ENCODE data around the gene HOXD10.
A peak's percentile ranks its signal among the peaks of the same experiment; 100 is the strongest.

The HOXD10 gene

DNA sequence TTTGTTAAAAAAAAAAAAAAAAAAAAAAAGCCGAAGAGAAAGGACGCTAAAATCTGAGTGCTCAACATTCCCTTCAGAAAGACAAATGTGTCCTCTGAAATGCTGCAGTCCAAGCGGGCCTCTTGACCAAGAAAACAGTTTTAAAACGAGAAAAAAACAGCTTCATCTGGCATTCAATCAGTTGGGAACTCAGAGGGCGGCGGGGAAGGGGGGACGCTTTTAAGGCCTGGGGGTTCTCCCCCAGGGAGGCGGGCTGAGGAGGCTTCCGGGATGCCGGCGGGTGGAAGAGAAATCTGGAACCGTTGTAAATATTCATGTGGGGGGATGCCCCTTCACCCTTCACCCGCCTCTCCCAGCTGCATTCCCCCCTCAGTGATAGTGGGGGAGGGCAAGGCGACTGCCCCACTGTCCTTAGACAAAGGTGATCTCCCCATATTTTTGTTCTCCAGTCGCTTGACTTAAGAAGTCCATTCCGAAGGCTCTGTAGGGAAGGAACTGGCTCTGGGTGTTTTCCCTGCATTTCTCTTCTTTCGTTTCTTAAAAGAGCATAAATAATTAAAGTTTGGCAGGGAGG is 12.7 kb upstream of the HOXD10 start:
- no peak for DNase-seq
- H3K27me3 ChIP-seq (ENCODE audit: insufficient read depth, low read depth, severe bottlenecking) = peaks cover 89% of the 10 kb centered on the region

DNA sequence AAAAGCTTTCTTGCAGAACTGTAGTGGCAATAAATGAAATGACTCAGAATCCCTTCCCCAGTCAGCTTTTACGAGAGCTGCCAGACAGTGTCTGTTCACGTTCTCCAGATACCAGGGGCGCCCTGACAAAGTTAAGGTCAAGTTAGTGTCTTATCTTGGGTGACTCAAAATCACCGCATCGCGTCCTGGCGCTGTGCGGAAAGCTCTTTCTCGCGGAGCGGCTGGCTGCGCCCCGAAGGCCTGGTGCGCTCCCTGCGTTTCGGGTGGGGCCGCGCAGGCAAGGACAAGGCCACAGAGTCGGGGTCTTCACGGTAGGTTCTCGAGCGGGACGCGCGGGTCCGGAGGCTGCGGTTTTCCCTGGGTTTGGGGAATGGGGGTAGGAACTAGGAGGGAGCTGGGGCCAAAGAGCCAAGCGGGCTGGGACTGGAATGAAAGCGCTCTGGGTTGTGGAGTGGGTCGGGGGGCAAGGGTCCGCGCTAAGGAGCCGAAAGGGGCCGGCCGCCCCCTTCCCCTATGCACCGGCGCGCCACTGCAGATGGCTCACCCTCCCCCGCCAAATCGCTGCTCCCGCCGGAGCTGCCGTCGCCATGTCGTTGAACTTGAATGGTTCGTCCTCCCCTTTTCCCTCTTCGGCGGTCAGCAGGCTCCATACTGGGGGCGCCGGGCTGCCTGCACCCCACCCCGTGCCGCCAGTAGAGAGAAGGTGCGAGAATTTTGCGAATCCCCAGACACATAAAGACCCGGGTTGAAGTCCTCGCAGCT is 12.1 kb upstream of the HOXD10 start:
- H3K9me3 ChIP-seq (ENCODE audit: severe bottlenecking) = peaks cover 17% of the 10 kb centered on the region
- 0 out of 2 replicates have a peak overlapping the region, but pooled peaks have one; percentile 3 for H3K4me3 ChIP-seq (ENCODE audit: low read depth, low read length)
- no peaks in the 10 kb centered on the region for H3K36me3 ChIP-seq
- H3K27ac ChIP-seq = no peak overlapping the region
- H3K27me3 ChIP-seq (ENCODE audit: insufficient read depth, low read depth, severe bottlenecking) = peaks cover 89% of the 10 kb centered on the region
- no peak for DNase-seq
- TF ChIP-seq, protein P1, sequence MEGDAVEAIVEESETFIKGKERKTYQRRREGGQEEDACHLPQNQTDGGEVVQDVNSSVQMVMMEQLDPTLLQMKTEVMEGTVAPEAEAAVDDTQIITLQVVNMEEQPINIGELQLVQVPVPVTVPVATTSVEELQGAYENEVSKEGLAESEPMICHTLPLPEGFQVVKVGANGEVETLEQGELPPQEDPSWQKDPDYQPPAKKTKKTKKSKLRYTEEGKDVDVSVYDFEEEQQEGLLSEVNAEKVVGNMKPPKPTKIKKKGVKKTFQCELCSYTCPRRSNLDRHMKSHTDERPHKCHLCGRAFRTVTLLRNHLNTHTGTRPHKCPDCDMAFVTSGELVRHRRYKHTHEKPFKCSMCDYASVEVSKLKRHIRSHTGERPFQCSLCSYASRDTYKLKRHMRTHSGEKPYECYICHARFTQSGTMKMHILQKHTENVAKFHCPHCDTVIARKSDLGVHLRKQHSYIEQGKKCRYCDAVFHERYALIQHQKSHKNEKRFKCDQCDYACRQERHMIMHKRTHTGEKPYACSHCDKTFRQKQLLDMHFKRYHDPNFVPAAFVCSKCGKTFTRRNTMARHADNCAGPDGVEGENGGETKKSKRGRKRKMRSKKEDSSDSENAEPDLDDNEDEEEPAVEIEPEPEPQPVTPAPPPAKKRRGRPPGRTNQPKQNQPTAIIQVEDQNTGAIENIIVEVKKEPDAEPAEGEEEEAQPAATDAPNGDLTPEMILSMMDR (IDR thresholded peaks at IDR 0.05; ENCODE audit: low read depth, low read length) = no peak

More for the DNA sequence above, 12.7 kb upstream of the HOXD10 start:
- Histone ChIP-seq H3K4me3 (ENCODE audit: low read depth, low read length) (no peak overlapping the region), H3K9me3 (ENCODE audit: severe bottlenecking) (peaks cover 17% of the 10 kb centered on the region), H3K27ac (no peak overlapping the region), H3K36me3 (no peaks in the 10 kb centered on the region)
- TF ChIP-seq, protein P1 (IDR thresholded peaks at IDR 0.05; ENCODE audit: low read depth, low read length) = no peak

DNA sequence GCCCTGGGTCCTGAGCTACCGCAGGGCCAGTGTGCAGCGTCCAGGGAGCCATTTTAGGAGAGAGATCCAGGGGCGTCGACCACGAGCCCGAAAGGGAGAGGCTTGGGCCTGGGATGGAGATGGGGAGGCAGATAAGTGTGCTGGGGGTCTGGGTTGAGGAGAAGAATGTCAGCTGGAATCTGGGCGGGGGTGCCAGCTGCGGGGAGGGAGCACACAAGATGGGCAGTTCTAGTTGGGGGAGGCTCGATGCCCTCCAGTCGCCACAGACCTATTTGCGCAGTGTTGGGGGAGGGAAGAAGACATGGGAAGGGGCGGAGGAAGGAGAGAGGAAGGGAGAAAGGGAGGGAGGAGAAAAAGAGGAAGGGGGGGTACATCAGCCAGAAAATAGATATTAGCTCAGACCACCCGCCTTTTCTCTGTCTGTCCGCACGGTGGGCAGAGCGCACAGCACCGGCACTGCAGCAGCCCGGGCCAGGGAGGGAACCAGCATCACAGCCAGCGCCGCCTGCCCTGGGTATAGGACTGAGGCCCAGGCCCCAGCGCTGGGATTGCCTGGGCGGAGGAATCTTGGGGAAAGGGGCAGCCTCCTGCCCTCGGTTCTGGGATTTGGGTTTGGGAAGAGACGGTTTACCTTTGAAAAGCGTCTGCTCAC is 11.4 kb upstream of the HOXD10 start:
- peaks cover 89% of the 10 kb centered on the region for H3K27me3 ChIP-seq (ENCODE audit: insufficient read depth, low read depth, severe bottlenecking)

DNA sequence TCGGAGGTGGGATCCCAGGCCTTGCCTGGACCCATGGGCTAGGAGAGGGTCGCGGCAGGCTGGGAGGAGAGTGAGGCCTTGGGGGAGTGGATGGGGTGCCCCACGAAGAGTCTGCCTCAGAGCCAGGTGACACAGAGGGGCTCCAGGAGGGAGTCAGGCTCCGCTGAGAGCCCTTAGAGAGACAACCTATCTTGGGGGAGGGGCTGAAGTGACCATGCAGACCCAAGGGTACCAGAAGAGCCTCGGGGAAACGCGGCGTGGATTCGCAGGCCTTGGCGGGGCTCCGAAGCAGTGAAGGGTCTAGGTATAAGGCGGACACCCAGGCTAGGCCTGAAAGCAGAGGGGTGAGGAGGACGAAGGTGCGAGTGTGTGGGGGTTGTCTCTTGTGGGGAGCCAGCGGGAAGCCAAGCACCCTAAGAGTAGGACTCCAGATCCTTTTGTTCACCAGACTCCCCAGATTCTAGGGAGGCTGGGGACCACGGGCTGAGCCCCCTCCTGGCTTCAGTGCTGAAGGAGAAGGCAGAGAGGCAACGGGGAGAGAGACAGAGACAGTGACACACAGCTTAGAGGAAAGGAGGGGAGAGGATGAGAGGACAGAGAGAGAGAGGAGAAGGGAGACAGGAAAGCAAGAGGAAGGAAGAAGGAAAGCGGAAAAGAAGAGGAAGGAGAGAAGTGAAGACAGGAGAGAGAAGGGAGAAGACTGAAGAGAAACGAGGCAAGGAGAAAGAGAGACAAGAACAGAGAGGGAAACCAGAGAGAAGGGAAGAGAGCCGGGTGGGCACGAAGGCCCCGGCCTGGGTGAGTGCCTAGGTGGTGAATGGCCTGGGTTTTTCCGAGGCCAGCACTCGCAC is 10.6 kb upstream of the HOXD10 start:
- TF ChIP-seq, protein P1 (IDR thresholded peaks at IDR 0.05; ENCODE audit: low read depth, low read length) = no peak
- Histone ChIP-seq H3K27me3 (ENCODE audit: insufficient read depth, low read depth, severe bottlenecking) (peaks cover 89% of the 10 kb centered on the region), H3K27ac (no peak overlapping the region), H3K4me3 (ENCODE audit: low read depth, low read length) (no peak overlapping the region), H3K36me3 (no peaks in the 10 kb centered on the region), H3K9me3 (ENCODE audit: severe bottlenecking) (peaks cover 7% of the 10 kb centered on the region)
- no peak for DNase-seq

More for the DNA sequence above, 11.4 kb upstream of the HOXD10 start:
- H3K9me3 ChIP-seq (ENCODE audit: severe bottlenecking) = peaks cover 10% of the 10 kb centered on the region
- H3K4me3 ChIP-seq (ENCODE audit: low read depth, low read length) = 0 out of 2 replicates have a peak overlapping the region, but pooled peaks have one; percentile 3
- DNase-seq = no peak
- TF ChIP-seq, protein P1 (IDR thresholded peaks at IDR 0.05; ENCODE audit: low read depth, low read length) = no peak
- H3K27ac ChIP-seq = no peak overlapping the region
- no peaks in the 10 kb centered on the region for H3K36me3 ChIP-seq
